Activated naive CD8-positive, alpha-beta T cell treated with anti-CD3 and anti-CD28 coated beads, Interleukin-2, amount 50 U/mL, for 16 hours (primary cell): ENCODE data around the gene DCDC2C.

Experiments used
- DNase-seq: peaks from one replicate; pipeline ENCODE4 v3.0.0-alpha.2; 2020; ENCODE audit warnings: low read depth, low spot score

Gene DCDC2C

DNA sequence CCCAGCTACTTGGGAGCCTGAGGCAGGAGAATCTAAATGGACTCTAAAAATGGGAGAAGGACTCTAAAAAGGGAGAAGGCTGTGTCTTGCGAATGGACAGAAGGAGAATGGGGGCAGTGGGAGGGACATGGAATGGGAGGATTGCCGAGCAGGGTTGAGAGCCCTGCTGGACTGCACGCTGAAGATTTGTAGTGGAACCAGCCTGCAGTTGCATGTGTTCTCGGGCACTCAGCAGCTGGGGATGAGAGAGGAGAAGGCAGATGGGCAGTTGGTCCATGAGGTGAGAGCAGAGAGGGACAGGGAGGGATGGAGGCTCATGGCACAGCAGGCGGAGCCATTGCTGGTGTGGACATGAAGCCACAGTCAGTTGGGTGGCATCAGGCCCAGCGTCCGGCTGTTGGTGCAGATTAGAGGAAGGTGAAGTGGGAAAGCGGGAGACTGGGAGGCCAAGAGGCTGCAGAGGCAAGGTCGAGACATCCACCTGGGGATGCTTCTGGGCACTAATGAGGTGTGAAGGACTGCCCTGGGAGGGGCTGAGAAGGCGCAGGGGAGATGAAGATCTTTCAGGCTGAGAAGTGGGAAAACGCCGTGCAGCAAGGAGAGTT is 40.7 kb downstream of the DCDC2C start:
- DNase-seq, result no peak

DNA sequence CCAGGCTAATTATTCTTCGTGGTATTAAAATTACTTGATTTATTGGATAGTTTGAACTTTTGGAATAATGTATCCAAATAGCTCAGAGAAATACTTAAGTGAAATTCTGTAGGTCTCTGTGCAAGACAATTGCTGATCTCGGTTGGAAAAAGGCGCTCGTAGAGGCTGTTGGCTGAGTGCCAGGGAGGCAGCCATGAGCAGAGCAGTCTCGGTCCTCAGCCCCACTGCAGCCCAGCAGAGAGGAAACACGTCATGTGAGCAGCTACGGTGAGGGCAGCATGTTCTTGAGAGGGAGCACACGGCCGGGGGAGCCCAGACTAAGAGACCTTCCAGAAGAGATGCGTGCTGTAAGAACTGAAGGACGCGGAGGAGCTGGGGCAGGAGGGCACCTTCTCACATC is 42.5 kb downstream of the DCDC2C start:
- no peak for DNase-seq

DNA sequence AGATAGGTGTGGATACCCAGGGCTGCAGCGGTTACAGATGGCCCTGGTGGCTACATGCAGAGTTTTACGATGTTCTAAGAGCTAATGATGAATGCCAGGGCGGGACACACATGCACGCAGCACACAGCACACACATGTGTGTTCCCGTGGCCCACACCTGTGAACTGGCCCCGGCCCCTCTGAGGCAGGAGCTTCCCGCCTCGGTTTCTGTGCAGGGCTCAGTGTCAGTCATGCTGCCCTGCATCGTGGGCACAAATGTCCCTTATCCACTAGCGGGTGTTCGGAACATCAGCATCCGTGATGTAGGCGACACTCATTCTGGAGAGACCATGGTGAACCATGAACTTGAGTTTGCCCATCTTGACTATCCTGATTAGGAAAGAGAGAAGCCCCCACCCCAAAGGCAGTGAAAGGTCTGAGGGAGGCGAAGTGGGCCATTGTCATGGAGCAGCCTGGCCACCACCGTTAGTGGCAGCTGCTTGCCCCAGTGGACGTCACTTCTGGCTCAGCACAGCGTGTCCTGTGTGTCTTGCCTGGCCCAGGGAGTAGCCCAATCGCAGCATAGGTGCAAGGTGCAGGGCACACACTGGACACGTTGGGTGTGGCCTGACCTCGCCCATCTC is 43.8 kb downstream of the DCDC2C start:
- no peak for DNase-seq

DNA sequence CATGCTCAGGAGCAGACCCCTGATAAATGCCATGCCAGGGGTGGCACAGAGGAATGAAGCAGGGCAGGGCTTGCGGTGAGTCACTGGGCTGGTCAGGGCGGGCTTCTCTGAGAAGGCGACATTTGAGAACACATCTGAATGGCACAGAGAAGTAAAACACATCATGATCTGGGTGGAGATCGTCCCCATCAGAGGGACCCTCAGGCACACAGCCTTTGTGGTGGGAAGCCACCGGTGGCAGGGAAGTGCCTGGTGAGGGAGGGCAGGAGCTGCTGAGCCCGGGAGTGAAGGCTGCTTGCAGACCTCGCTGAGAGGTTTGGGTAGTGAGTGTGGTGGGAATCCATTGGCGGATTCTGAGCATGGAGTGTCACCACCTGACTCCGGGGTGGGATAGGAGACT is 44.5 kb downstream of the DCDC2C start:
- DNase-seq, result no peak

DNA sequence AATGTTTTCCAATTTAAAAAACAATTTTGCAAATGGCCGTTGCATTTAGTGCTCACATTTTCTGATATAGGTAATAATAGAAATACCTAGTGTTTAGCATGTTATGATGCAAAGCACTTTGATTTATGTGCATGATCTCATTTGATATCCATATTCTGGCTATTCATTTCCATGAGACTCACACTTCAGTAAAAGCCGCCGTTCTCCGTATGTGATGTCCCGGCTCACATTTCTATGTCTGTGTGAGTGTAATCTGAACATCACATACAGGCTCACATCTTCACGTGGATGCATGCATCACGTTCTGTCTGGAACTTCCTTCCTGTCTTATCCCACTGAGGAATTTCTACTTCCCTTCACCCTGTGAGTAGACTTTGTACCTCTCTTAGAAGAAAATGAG is 45.8 kb downstream of the DCDC2C start:
- DNase-seq, result no peak

- no peak for DNase-seq
These were observed 47.9 kb downstream of the DCDC2C start for GRCh38 chr2:3751251-3751650.

- DNase-seq, result no peak
These were observed 48.4 kb downstream of the DCDC2C start for GRCh38 chr2:3751806-3752205.

DNA sequence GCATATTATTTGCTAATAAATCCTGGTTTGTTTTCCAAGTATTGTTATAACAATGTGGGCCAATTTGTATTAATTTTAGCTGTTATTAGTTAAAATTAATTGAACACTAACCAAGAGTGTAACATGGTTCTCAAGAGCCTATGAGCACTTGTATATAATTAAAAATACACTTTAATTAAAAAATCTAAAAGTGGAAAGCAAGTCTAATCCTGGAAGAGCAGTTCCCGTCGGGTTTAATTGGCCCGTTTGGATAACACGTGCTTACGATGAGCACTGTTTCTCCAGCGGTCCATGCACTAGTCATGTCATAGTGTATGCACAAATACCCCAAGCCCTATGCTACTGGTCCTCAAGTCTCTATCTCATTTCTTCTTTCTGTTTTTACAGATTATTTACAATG is 49.0 kb downstream of the DCDC2C start:
- DNase-seq, result no peak

- no peak for DNase-seq
These were observed 50.2 kb downstream of the DCDC2C start for GRCh38 chr2:3753561-3753960.

GRCh38 chr2:3754280-3754679 is 50.9 kb downstream of the DCDC2C start:
- DNase-seq, result no peak

DNA sequence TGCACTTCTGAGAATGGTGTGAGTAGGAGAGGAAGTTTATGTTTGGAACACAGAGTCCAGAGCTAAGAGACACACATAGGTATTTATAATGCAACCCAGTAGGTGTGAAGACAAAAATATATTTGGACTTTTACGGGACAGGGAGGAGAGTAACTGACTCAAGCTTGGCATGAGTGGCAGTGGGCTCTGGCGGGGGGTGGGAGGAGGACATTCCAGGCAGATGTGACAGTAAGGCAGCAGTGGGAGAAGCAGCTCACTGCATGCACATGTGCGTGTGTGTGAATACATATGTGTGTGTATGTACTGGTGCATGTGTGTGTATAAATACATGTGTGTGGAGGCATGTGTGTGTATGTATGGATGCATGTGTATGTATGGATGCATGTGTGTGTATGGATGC is 51.4 kb downstream of the DCDC2C start:
- DNase-seq, result no peak

DNA sequence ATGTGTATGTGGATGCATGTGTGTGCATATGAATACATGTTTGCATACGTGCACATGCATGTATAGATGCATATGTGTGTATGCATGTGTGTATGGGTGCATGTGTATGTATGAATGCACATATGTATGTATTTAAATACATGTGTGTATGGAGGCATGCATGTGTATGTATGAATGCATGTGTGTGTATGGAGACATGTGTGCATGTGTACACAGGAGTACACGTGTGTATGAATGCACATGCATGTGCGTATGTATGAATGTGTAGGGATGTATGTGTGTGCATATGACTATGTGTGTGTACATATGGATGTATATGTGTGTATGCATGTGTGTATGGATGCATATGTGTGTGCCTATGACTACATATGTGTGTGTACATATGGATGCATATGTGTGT is 51.9 kb downstream of the DCDC2C start:
- DNase-seq, result no peak

- DNase-seq, result no peak
These were observed 52.9 kb downstream of the DCDC2C start for GRCh38 chr2:3756306-3756705.

- no peak for DNase-seq
These were observed 55.5 kb downstream of the DCDC2C start for GRCh38 chr2:3758906-3759305.

- no peak for DNase-seq
These were observed 56.0 kb downstream of the DCDC2C start for GRCh38 chr2:3759331-3759730.

DNA sequence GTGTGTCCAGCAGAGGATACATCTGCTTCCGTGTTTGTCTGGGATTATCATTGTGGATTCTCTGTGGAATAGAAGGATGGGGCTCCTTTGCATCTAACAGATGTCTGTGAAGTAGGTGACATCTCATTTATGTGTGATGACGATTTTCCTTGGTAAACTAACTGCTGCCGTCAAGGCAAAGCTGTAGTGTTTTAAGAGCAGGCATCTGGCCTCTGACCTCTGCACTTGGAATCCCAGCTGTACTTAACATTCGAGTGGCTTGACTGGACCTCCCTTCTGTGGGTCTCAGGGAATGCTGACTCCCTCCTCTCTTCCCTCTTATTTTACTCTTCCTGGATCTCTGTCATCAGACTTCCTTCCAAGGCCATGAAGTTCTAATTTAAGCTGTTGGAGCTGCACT is 56.4 kb downstream of the DCDC2C start:
- no peak for DNase-seq

DNA sequence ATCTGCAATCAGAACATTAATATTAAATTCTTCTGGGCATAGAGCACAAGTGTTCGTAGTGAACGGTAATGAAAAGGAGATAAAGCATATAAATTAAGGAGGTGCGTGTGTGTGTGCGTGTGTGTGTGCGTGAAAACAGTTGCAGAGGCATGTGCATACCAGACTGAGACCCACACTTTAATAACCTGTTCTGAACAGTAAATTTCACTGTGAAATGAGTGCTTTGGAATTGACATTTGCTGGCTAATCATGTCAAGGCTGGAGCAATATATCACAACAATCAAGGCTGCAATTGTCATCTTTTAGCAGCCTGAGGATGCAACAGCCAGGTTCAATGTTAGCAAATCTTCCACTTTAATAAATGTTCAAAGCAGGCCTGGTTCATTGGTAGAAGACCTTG is 57.9 kb downstream of the DCDC2C start:
- no peak for DNase-seq

DNA sequence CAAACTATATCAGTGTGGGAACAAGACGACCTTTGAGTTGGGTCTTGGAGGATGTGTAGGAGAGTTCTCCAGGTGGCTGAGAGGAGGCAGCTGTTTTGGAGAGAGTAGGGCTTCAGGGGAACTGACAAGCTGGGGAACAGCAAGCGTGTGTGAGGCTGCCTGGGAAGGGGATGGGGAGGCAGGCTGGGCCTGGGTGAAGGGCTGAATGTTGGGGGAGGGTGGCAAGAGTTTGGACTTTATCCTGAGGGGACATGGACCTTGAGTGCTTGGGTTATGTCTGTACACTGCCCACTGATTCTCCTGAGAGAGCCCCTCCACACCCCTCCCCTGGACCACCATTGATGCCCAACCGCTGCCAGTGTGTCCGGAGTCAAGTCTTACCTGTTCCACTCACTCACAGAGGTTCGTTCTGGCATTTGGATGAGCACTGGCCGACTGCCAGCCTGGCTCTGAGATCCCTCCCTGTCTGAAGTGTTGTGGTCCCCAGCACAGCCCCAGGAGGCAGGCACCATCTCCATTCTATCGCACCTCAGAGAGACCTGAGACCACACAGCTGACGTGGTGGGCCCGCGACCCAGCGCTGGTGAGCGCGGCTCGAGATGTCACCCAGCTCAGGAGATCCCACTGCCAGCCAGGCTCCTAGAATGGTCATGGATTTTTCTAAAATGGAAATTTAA is 59.5 kb downstream of the DCDC2C start:
- DNase-seq, result no peak

- DNase-seq, result no peak
These were observed 63.4 kb downstream of the DCDC2C start for GRCh38 chr2:3766824-3767223.

GRCh38 chr2:3768960-3769765 is 65.8 kb downstream of the DCDC2C start:
- no peak for DNase-seq

DNA sequence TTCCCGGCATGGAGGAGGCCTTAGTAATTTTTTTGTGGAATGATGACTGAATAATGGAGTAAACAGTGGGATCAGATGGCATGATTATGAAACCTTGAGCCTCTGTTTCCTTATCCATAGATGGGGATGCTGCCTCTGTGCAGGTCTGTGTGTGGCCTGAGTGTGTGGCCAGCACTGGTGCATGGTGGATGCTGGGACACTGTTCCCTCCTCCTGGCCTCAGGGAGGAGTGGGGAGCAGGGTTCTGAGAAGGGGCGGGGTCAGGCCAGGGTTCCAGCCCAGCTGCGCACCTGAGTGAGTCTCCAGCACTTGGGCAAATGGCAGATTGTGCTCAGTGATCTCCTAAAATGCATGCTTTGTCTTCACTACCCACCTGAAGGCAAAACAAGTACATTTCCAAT is 66.4 kb downstream of the DCDC2C start:
- no peak for DNase-seq

GRCh38 chr2:3770724-3771415 is 67.5 kb downstream of the DCDC2C start:
- no peak for DNase-seq
